ENCODE data around the gene PUS7L. TPM values are rescaled to one million over a fixed set of nuclear protein-coding genes. Genes with fewer than 3 reads are reported as not detected.

The PUS7L gene
- total RNA-seq, 1 experiment from 2014 or later = 14.4 TPM

DNA sequence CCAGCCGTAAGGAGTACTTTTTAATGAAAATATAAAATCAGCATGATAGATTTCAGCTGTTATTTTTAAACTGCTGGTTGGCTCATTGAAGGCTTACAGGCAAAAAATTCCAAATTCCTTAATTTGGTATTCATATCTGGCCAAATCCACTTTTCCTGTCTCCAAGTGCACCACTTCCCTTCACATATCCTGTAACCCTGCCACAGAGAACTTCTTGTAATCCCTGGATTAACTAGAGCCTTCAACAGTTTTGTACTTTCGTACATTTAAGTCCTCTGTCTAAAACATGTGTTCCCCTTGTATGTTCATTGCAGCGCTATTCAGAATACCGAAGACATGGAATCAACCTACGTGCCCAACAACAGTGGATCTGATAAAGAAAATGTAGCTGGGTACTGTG is 9.6 kb downstream of the PUS7L start:
- no peak for DNase-seq
- Mint-ChIP-seq H3K27me3 (ENCODE audit: low read depth) (no peaks in the 10 kb centered on the region; the same call in 1 of the 2 replicates), H3K36me3 (ENCODE audit: insufficient read depth in 1 of 3, low read depth in 3 of 3) (peaks cover 2 to 22% (median 18%) of the 10 kb centered on the region in 3 experiments; a peak in 4 of 7 replicates), H3K4me3 (no peak overlapping the region), H3K4me1 (no peaks in the 10 kb centered on the region), H3K9me3 (peaks cover 0 to 2% of the 10 kb centered on the region in 2 experiments; a peak in 1 of 5 replicates), H3K27ac (no peak overlapping the region; a peak in 1 of 7 replicates)
- no peak overlapping the region for H3K23ac ChIP-seq (ENCODE audit: insufficient read length, low read depth, low read length)
- no peak overlapping the region for H3K4ac ChIP-seq (ENCODE audit: low read depth, low read length)
- no peak overlapping the region for H3K56ac ChIP-seq (ENCODE audit: insufficient read length, low read depth, low read length)
- no peak overlapping the region for H2BK12ac ChIP-seq (ENCODE audit: insufficient read length, low read depth, low read length)
- no peaks in the 10 kb centered on the region for H3K79me1 ChIP-seq (ENCODE audit: insufficient read depth, low read depth, low read length, poor library complexity, severe bottlenecking)
- no peaks in the 10 kb centered on the region for H3K4me1 ChIP-seq (ENCODE audit: insufficient read depth, low read length)
- H3K9me3 ChIP-seq (ENCODE audit: control insufficient read depth, low read depth, low read length) = no peaks in the 10 kb centered on the region
- WGBS (ENCODE audit: extremely low coverage, insufficient read length, low lambda C conversion rate) = no CpG with 5 or more reads among the region's 5 CpGs
- no peaks in the 10 kb centered on the region for H3K23me2 ChIP-seq (ENCODE audit: insufficient read length, low read depth, low read length, poor library complexity, severe bottlenecking)
- no peak overlapping the region for H2BK5ac ChIP-seq (ENCODE audit: insufficient read length, low read length)
- no peak overlapping the region for H2AFZ ChIP-seq (ENCODE audit: low read length)
- H3K27me3 ChIP-seq (ENCODE audit: insufficient read depth, low read length) = no peaks in the 10 kb centered on the region
- H4K20me1 ChIP-seq (ENCODE audit: control insufficient read depth, insufficient read depth, insufficient read length) = no peaks in the 10 kb centered on the region
- TF ChIP-seq, protein P1, sequence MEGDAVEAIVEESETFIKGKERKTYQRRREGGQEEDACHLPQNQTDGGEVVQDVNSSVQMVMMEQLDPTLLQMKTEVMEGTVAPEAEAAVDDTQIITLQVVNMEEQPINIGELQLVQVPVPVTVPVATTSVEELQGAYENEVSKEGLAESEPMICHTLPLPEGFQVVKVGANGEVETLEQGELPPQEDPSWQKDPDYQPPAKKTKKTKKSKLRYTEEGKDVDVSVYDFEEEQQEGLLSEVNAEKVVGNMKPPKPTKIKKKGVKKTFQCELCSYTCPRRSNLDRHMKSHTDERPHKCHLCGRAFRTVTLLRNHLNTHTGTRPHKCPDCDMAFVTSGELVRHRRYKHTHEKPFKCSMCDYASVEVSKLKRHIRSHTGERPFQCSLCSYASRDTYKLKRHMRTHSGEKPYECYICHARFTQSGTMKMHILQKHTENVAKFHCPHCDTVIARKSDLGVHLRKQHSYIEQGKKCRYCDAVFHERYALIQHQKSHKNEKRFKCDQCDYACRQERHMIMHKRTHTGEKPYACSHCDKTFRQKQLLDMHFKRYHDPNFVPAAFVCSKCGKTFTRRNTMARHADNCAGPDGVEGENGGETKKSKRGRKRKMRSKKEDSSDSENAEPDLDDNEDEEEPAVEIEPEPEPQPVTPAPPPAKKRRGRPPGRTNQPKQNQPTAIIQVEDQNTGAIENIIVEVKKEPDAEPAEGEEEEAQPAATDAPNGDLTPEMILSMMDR (conservative IDR thresholded peaks at IDR 0.05) = no peak
- no peak overlapping the region for H2AK5ac ChIP-seq (ENCODE audit: insufficient read length, low read length)
- no peak overlapping the region for H4K91ac ChIP-seq (ENCODE audit: insufficient read length, low read depth, low read length)
- H4K5ac ChIP-seq (ENCODE audit: insufficient read length, low read depth, low read length) = no peak overlapping the region
- H3T11ph ChIP-seq (ENCODE audit: low read length) = no peak overlapping the region
- no peak overlapping the region for H3K9ac ChIP-seq (ENCODE audit: extremely low read depth, insufficient read length, low read length)
- H2BK120ac ChIP-seq (ENCODE audit: low read depth, low read length, poor library complexity, severe bottlenecking) = no peak overlapping the region
- H3K4me2 ChIP-seq (ENCODE audit: insufficient read depth, insufficient read length, low read length) = no peak overlapping the region
- no peak overlapping the region for H3K14ac ChIP-seq (ENCODE audit: insufficient read depth, low read length)
- no peak overlapping the region for H3K18ac ChIP-seq (ENCODE audit: insufficient read length, low read depth, low read length)
- no peak overlapping the region for H2BK15ac ChIP-seq (ENCODE audit: low read depth, low read length)
- H2BK20ac ChIP-seq (ENCODE audit: low read depth, low read length, poor library complexity, severe bottlenecking) = no peak overlapping the region
- no peak overlapping the region for H3K27ac ChIP-seq (ENCODE audit: insufficient read length, low read depth, low read length)
- no peaks in the 10 kb centered on the region for H3K79me2 ChIP-seq (ENCODE audit: insufficient read depth, low read length)
- H4K8ac ChIP-seq (replicated peaks; ENCODE audit: insufficient read length, low read depth, low read length) = no peak overlapping the region

Data from H9 (cell line).